ENCODE results near the gene KDM7A. TPM values are rescaled to one million over a fixed set of nuclear protein-coding genes. Genes with fewer than 3 reads are reported as not detected.
A peak's percentile ranks its signal among the peaks of the same experiment; 100 is the strongest.
"Not testable (repeated sequence)": the region's sequence is repeated elsewhere in the genome, so short reads cannot be mapped to it uniquely, and the experiment has no call there.

KDM7A gene
- total and polyA plus RNA-seq, 4 donors = 4.1 to 24.9 (median 14.5) TPM

GRCh38 chr7:140174217-140174616 is 2.6 kb downstream of the KDM7A start:
- Histone ChIP-seq H3K4me3 (ENCODE audit: low read length in 2 of 2) (no peak overlapping the region), H3K27ac (ENCODE audit: low read depth in 1 of 2, low read length in 2 of 2) (no peak overlapping the region), H3K36me3 (ENCODE audit: control insufficient read depth in 1 of 2, insufficient read depth in 2 of 2, low read length in 1 of 2) (no peaks in the 10 kb centered on the region), H3K27me3 (ENCODE audit: control insufficient read depth in 1 of 2, insufficient read depth in 2 of 2, low read length in 1 of 2) (no peaks in the 10 kb centered on the region), H3K4me1 (ENCODE audit: control insufficient read depth in 1 of 2, insufficient read depth in 2 of 2, low read length in 2 of 2) (peaks cover 0 to 2% of the 10 kb centered on the region in 2 donors), H3K9me3 (ENCODE audit: control insufficient read depth, low read length) (no peaks in the 10 kb centered on the region)
- DNase-seq (no peak), ATAC-seq (ENCODE audit: low FRiP score) (no peak)
- intact Hi-C loops (cut with DNase I) = loop anchor here (2.0 kb wide), 1 partner anchor 153 kb away; no protein-coding TSS in a partner anchor
- WGBS, 2 donors = 75 to 80% methylated on average over 2 of the region's 2 CpGs

- Histone ChIP-seq H3K4me3 (ENCODE audit: low read length in 2 of 2) (no peak overlapping the region), H3K4me1 (ENCODE audit: control insufficient read depth in 1 of 2, insufficient read depth in 2 of 2, low read length in 2 of 2) (peaks cover 0 to 2% of the 10 kb centered on the region in 2 donors), H3K27me3 (ENCODE audit: control insufficient read depth in 1 of 2, insufficient read depth in 2 of 2, low read length in 1 of 2) (no peaks in the 10 kb centered on the region), H3K9me3 (ENCODE audit: control insufficient read depth, low read length) (no peaks in the 10 kb centered on the region), H3K36me3 (ENCODE audit: control insufficient read depth in 1 of 2, insufficient read depth in 2 of 2, low read length in 1 of 2) (no peaks in the 10 kb centered on the region), H3K27ac (ENCODE audit: low read depth in 1 of 2, low read length in 2 of 2) (no peak overlapping the region)
- ATAC-seq (ENCODE audit: low FRiP score) (no peak), DNase-seq (no peak)
- intact Hi-C loops (cut with DNase I) = no loop called here
- 88 to 93% methylated on average over 4 of the region's 4 CpGs for WGBS, 2 donors
These were observed 6.4 kb downstream of the KDM7A start for GRCh38 chr7:140170375-140170774.

GRCh38 chr7:140168816-140169215 is 8.0 kb downstream of the KDM7A start:
- Histone ChIP-seq H3K36me3 (ENCODE audit: control insufficient read depth in 1 of 2, insufficient read depth in 2 of 2, low read length in 1 of 2) (no peaks in the 10 kb centered on the region), H3K4me1 (ENCODE audit: control insufficient read depth in 1 of 2, insufficient read depth in 2 of 2, low read length in 2 of 2) (peaks cover 2 to 3% of the 10 kb centered on the region in 2 donors), H3K27me3 (ENCODE audit: control insufficient read depth in 1 of 2, insufficient read depth in 2 of 2, low read length in 1 of 2) (no peaks in the 10 kb centered on the region), H3K9me3 (ENCODE audit: control insufficient read depth, low read length) (no peaks in the 10 kb centered on the region), H3K27ac (ENCODE audit: low read depth in 1 of 2, low read length in 2 of 2) (no peak overlapping the region), H3K4me3 (ENCODE audit: low read length in 2 of 2) (no peak overlapping the region)
- DNase-seq (no peak), ATAC-seq (ENCODE audit: low FRiP score) (no peak)
- 88% methylated on average over 2 of the region's 2 CpGs for WGBS, 2 donors
- intact Hi-C loops (cut with DNase I) = no loop called here

GRCh38 chr7:140165422-140165821 is 11.4 kb downstream of the KDM7A start:
- ATAC-seq (ENCODE audit: low FRiP score) (no peak), DNase-seq (no peak)
- H3K27me3 ChIP-seq (ENCODE audit: control insufficient read depth in 1 of 2, insufficient read depth in 2 of 2, low read length in 1 of 2) = no peaks in the 10 kb centered on the region
- intact Hi-C loops (cut with DNase I) = no loop called here
- H3K4me1 ChIP-seq (ENCODE audit: control insufficient read depth in 1 of 2, insufficient read depth in 2 of 2, low read length in 2 of 2) = peaks cover 2 to 3% of the 10 kb centered on the region in 2 donors
- no peaks in the 10 kb centered on the region for H3K9me3 ChIP-seq (ENCODE audit: control insufficient read depth, low read length)
- no peak overlapping the region for H3K27ac ChIP-seq (ENCODE audit: low read depth in 1 of 2, low read length in 2 of 2)
- H3K4me3 ChIP-seq (ENCODE audit: low read length in 2 of 2) = no peak overlapping the region
- H3K36me3 ChIP-seq (ENCODE audit: control insufficient read depth in 1 of 2, insufficient read depth in 2 of 2, low read length in 1 of 2) = no peaks in the 10 kb centered on the region
- 87 to 89% methylated on average over 3 of the region's 3 CpGs for WGBS, 2 donors

- H3K4me3 ChIP-seq (ENCODE audit: low read length in 2 of 2); H3K27me3 ChIP-seq (ENCODE audit: control insufficient read depth in 1 of 2, insufficient read depth in 2 of 2, low read length in 1 of 2); H3K9me3 ChIP-seq (ENCODE audit: control insufficient read depth, low read length); H3K27ac ChIP-seq (ENCODE audit: low read depth in 1 of 2, low read length in 2 of 2); ATAC-seq (ENCODE audit: low FRiP score); H3K36me3 ChIP-seq (ENCODE audit: control insufficient read depth in 1 of 2, insufficient read depth in 2 of 2, low read length in 1 of 2); intact Hi-C loops (cut with DNase I); H3K4me1 ChIP-seq (ENCODE audit: control insufficient read depth in 1 of 2, insufficient read depth in 2 of 2, low read length in 2 of 2): not testable (repeated sequence)
- WGBS, 2 donors = 88% methylated on average over 11 of the region's 11 CpGs
- DNase-seq = peak in 1 of 2 donors; percentile 57
These were observed 14.7 kb downstream of the KDM7A start for GRCh38 chr7:140162081-140162480.

GRCh38 chr7:140161047-140161446 is 15.7 kb downstream of the KDM7A start:
- DNase-seq (no peak), ATAC-seq (ENCODE audit: low FRiP score) (no peak)
- H3K4me3 ChIP-seq (ENCODE audit: low read length in 2 of 2) = no peak overlapping the region
- 94 to 100% methylated on average over 1 of the region's 1 CpG for WGBS, 2 donors
- H3K9me3 ChIP-seq (ENCODE audit: control insufficient read depth, low read length) = no peaks in the 10 kb centered on the region
- no peaks in the 10 kb centered on the region for H3K27me3 ChIP-seq (ENCODE audit: control insufficient read depth in 1 of 2, insufficient read depth in 2 of 2, low read length in 1 of 2)
- no peaks in the 10 kb centered on the region for H3K36me3 ChIP-seq (ENCODE audit: control insufficient read depth in 1 of 2, insufficient read depth in 2 of 2, low read length in 1 of 2)
- peaks cover 0 to 3% of the 10 kb centered on the region in 2 donors for H3K4me1 ChIP-seq (ENCODE audit: control insufficient read depth in 1 of 2, insufficient read depth in 2 of 2, low read length in 2 of 2)
- no peak overlapping the region for H3K27ac ChIP-seq (ENCODE audit: low read depth in 1 of 2, low read length in 2 of 2)
- intact Hi-C loops (cut with DNase I) = no loop called here

- ATAC-seq (ENCODE audit: low FRiP score) (no peak), DNase-seq (no peak)
- Histone ChIP-seq H3K36me3 (ENCODE audit: control insufficient read depth in 1 of 2, insufficient read depth in 2 of 2, low read length in 1 of 2) (no peaks in the 10 kb centered on the region), H3K27me3 (ENCODE audit: control insufficient read depth in 1 of 2, insufficient read depth in 2 of 2, low read length in 1 of 2) (no peaks in the 10 kb centered on the region), H3K4me3 (ENCODE audit: low read length in 2 of 2) (no peak overlapping the region), H3K9me3 (ENCODE audit: control insufficient read depth, low read length) (no peaks in the 10 kb centered on the region), H3K4me1 (ENCODE audit: control insufficient read depth in 1 of 2, insufficient read depth in 2 of 2, low read length in 2 of 2) (peaks cover 3% of the 10 kb centered on the region in 2 donors), H3K27ac (ENCODE audit: low read depth in 1 of 2, low read length in 2 of 2) (no peak overlapping the region)
- WGBS, 2 donors = 40 to 42% methylated on average over 2 of the region's 2 CpGs
- intact Hi-C loops (cut with DNase I) = no loop called here
These were observed 16.5 kb downstream of the KDM7A start for GRCh38 chr7:140160308-140160707.

GRCh38 chr7:140159497-140159896 is 17.3 kb downstream of the KDM7A start:
- H3K4me1 ChIP-seq (ENCODE audit: control insufficient read depth in 1 of 2, insufficient read depth in 2 of 2, low read length in 2 of 2) = peaks cover 3 to 5% of the 10 kb centered on the region in 2 donors
- intact Hi-C loops (cut with DNase I) = no loop called here
- H3K27me3 ChIP-seq (ENCODE audit: control insufficient read depth in 1 of 2, insufficient read depth in 2 of 2, low read length in 1 of 2) = no peaks in the 10 kb centered on the region
- H3K9me3 ChIP-seq (ENCODE audit: control insufficient read depth, low read length) = no peaks in the 10 kb centered on the region
- H3K27ac ChIP-seq (ENCODE audit: low read depth in 1 of 2, low read length in 2 of 2) = no peak overlapping the region
- DNase-seq (no peak), ATAC-seq (ENCODE audit: low FRiP score) (no peak)
- 96 to 98% methylated on average over 3 of the region's 3 CpGs for WGBS, 2 donors
- H3K36me3 ChIP-seq (ENCODE audit: control insufficient read depth in 1 of 2, insufficient read depth in 2 of 2, low read length in 1 of 2) = no peaks in the 10 kb centered on the region
- no peak overlapping the region for H3K4me3 ChIP-seq (ENCODE audit: low read length in 2 of 2)

GRCh38 chr7:140156460-140157080 is 20.2 kb downstream of the KDM7A start:
- 95 to 100% methylated on average over 2 of the region's 2 CpGs for WGBS, 2 donors
- no peaks in the 10 kb centered on the region for H3K36me3 ChIP-seq (ENCODE audit: control insufficient read depth in 1 of 2, insufficient read depth in 2 of 2, low read length in 1 of 2)
- no peak for DNase-seq
- intact Hi-C loops (cut with DNase I) = no loop called here
- no peak overlapping the region for H3K4me3 ChIP-seq (ENCODE audit: low read length in 2 of 2)
- no peaks in the 10 kb centered on the region for H3K9me3 ChIP-seq (ENCODE audit: control insufficient read depth, low read length)
- H3K27ac ChIP-seq (ENCODE audit: low read depth in 1 of 2, low read length in 2 of 2) = no peak overlapping the region
- H3K27me3 ChIP-seq (ENCODE audit: control insufficient read depth in 1 of 2, insufficient read depth in 2 of 2, low read length in 1 of 2) = no peaks in the 10 kb centered on the region
- no peak for ATAC-seq (ENCODE audit: low FRiP score)
- peaks cover 0 to 5% of the 10 kb centered on the region in 2 donors for H3K4me1 ChIP-seq (ENCODE audit: control insufficient read depth in 1 of 2, insufficient read depth in 2 of 2, low read length in 2 of 2)
